ENCODE results near the gene TMEM178B. TPM values are rescaled to one million over a fixed set of nuclear protein-coding genes. Genes with fewer than 3 reads are reported as not detected.

Gene TMEM178B
- total and polyA plus RNA-seq, 9 of the 15 experiments (the other 6 are each of a cell fraction or from before 2014, with no cell fraction given), result under 0.01 to 0.03 (median 0.01) TPM; not detected in 5

- WGBS (ENCODE audit: insufficient coverage, low coverage, missing lambda C conversion rate), result 2% methylated on average over 9 of the region's 9 CpGs
- intact Hi-C loops (cut with micrococcal nuclease), result no loop called here
- no TSS peak for BruUV-seq (replicated peaks)
- Histone ChIP-seq H3K4me1 (replicated peaks in 1 of 2; ENCODE audit: control insufficient read depth in 2 of 2, insufficient read depth in 2 of 2, low read length in 2 of 2) (no peaks in the 10 kb centered on the region), H3K36me3 (ENCODE audit: control insufficient read depth, insufficient read depth, low read length) (no peaks in the 10 kb centered on the region), H3K9ac (ENCODE audit: insufficient read depth in 1 of 2, low read depth in 2 of 2, low read length in 2 of 2) (no peak overlapping the region), H4K20me1 (replicated peaks; ENCODE audit: control insufficient read depth, insufficient read depth, low read length) (no peaks in the 10 kb centered on the region; the same call in 1 of the 2 replicates), H3K9me3 (replicated peaks; ENCODE audit: control insufficient read depth, insufficient read depth, low read depth, low read length) (no peaks in the 10 kb centered on the region), H3K27me3 (ENCODE audit: control insufficient read depth in 2 of 2, insufficient read depth in 2 of 2, low read length in 2 of 2) (peaks cover 13 to 18% of the 10 kb centered on the region in 2 experiments; a peak in 4 of 5 replicates), H3K4me3 (no peak overlapping the region), H3K79me2 (ENCODE audit: control insufficient read depth, insufficient read depth, low read length) (no peaks in the 10 kb centered on the region), H3K9me1 (ENCODE audit: control insufficient read depth, insufficient read depth, low read length) (no peaks in the 10 kb centered on the region), H2AFZ (ENCODE audit: low read depth, low read length) (no peak overlapping the region), H3K4me2 (ENCODE audit: insufficient read depth, low read length) (no peak overlapping the region), H3K27ac (ENCODE audit: extremely low read depth, low read depth, low read length) (no peak overlapping the region)
- ChIA-PET POLR2A (interaction anchor here (0.6 kb wide), 1 partner anchor 47 kb away, joined by 3 read pairs; no protein-coding TSS in a partner anchor), CTCF (ENCODE audit: low intra/inter-chr PET ratio) (no interaction called here)
- ATAC-seq (no peak), DNase-seq (ENCODE audit: extremely low read depth in 1 of 4, low spot score in 3 of 4) (no peak), FAIRE-seq (no peak)
- in situ Hi-C loops (cut with MboI), result no loop called here
- TF ChIP-seq SMARCC2 (IDR thresholded peaks at IDR 0.05; ENCODE audit: low read depth), result no peak
- TF ChIP-seq ZFP1 (CRISPR knock-in tag; IDR thresholded peaks at IDR 0.05), result no peak
- no peak for TF ChIP-seq ZKSCAN8 (CRISPR knock-in tag; IDR thresholded peaks at IDR 0.05)
- TF ChIP-seq ZNF644 (tag; IDR thresholded peaks at IDR 0.05; ENCODE audit: low read depth), result no peak
- no peak for TF ChIP-seq CBX5 (IDR thresholded peaks at IDR 0.05; ENCODE audit: borderline replicate concordance, low read depth)
- TF ChIP-seq COPS2 (conservative IDR thresholded peaks at IDR 0.05), result no peak
- no peak for TF ChIP-seq SFPQ (IDR thresholded peaks at IDR 0.05; ENCODE audit: low read depth, low read length)
- TF ChIP-seq ETV1 (tag; conservative IDR thresholded peaks at IDR 0.05; ENCODE audit: low read depth), result no peak
- no peak for TF ChIP-seq ZNF79 (CRISPR knock-in tag; IDR thresholded peaks at IDR 0.05; ENCODE audit: low read depth)
- TF ChIP-seq ZNF184 (CRISPR knock-in tag; IDR thresholded peaks at IDR 0.05), result no peak
- no peak for TF ChIP-seq PHF20 (IDR thresholded peaks at IDR 0.05; ENCODE audit: partially characterized antibody)
Measured at GRCh38 chr7:141416650-141417270, 342.9 kb downstream of the TMEM178B start.
